GM11168 (cell line): ENCODE data around the gene UPK1B.
"Not testable (repeated sequence)": the region's sequence is repeated elsewhere in the genome, so short reads cannot be mapped to it uniquely, and the experiment has no call there.

Experiments used
- in situ Hi-C: fragments of 300-500 bp; cut with MboI; formaldehyde crosslinking; loops from one replicate; pipeline ENCODE4 v1.12.0; 2022; ENCODE audit warnings: low sequenced_read_pairs; ENCODE audit not compliant: unreplicated experiment

Gene UPK1B

DNA sequence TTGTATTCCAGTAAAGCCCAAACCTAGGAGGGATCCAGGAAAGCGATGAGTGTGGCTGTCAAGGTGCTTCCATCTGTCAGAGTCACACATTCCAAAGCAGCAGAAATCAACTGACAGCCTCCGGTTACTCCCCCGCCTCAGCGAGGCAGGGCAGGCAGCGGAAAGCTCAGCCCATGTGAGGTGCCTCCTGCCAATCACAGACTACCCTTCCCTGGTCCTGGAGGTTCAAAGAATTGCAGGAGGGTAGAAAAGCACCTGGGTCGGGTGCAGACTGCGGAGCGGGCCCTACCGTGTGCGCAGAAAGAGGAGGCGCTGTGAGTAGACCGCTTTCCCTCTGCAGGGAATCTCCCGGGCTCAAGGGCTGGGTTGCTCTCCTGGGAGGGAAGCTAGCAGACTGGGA, at the start of gene UPK1B:
Gene UPK1B, plus strand, starts transcription at position 274 of the 400 bp plus-strand sequence. CDS start 13,144 bp downstream, outside the sequence.
- in situ Hi-C loops: no loop called here

GRCh38 chr3:119125342-119125741, 48.1 kb upstream of the UPK1B start:
- in situ Hi-C loops: no loop called here

DNA sequence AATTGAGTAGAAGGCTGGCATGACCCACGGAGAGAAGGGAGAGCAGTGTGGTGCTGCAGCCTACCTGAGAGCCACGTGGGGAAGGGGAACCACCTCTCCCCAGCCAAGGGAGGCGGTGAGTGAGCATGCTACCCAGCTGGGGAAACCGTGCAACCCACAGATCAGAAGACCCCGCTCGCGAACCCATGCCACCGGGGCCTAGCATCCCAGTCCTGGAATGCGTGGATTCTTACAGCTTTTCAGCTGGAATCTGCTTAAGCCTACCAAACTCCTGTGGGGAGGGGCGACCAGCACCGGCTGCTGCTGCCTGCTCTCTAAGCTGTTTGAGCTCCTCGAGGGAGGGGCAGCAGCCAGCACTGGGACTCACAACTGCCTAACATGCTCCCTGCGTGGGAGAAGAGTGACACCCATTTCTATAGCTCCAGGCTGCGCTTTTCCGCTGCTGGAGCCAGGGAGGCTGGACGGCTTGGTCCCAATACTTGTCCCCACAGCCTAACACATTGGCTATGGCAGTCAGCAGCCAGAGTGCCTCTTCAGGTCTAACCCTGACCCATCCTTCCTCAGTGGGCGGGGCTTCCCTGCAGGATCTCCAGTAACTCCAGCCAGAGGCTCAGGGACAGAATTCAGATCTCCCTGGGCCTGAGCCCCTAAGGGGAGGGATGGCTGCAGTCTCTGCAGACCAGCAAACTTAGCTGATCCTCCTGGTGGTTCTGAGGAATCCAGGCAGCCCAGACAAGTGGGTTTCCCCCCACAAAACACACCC, 47.5 kb upstream of the UPK1B start:
- in situ Hi-C loops: no loop called here

- in situ Hi-C loops: not testable (repeated sequence)
Observed at GRCh38 chr3:119130291-119130690, 43.1 kb upstream of the UPK1B start.

DNA sequence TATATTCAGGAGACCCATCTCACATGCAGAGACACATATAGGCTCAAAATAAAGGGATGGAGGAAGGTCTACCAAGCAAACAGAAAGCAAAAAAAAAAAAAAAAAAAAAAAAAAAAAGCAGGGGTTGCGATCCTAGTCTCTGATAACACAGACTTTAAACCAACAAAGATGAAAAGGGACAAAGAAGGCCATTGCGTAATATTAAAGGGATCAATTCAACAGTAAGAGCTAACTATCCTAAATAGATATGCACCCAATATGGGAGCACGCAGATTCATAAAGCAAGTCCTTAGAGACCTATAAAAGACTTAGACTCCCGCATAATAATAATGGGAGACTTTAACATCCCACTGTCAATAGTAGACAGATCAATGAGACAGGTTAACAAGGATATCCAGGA, 41.1 kb upstream of the UPK1B start:
- in situ Hi-C loops: not testable (repeated sequence)

GRCh38 chr3:119139360-119139759, 34.0 kb upstream of the UPK1B start:
- in situ Hi-C loops: not testable (repeated sequence)

DNA sequence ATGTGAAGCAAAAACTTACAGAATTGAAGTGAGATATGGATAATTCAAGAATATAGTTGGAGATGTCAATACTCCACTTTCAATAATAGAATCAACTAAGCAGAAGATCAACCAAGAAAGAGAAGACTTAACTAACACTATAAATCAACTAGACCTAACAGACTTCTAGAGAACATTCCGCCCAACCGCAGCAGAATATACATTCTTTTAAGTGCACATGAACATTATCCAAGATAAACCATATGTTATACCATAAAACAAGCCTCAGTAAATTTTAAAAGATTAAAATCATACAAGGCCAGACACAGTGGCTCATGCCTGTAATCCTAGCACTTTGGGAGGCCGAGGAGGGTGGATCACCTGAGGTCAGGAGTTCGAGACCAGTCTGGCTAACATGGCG, 32.9 kb upstream of the UPK1B start:
- in situ Hi-C loops: no loop called here

- in situ Hi-C loops: loop anchor here (5.0 kb wide), 1 partner anchor 92 kb away; no protein-coding TSS in a partner anchor
Observed at GRCh38 chr3:119145128-119145499, 28.3 kb upstream of the UPK1B start.

DNA sequence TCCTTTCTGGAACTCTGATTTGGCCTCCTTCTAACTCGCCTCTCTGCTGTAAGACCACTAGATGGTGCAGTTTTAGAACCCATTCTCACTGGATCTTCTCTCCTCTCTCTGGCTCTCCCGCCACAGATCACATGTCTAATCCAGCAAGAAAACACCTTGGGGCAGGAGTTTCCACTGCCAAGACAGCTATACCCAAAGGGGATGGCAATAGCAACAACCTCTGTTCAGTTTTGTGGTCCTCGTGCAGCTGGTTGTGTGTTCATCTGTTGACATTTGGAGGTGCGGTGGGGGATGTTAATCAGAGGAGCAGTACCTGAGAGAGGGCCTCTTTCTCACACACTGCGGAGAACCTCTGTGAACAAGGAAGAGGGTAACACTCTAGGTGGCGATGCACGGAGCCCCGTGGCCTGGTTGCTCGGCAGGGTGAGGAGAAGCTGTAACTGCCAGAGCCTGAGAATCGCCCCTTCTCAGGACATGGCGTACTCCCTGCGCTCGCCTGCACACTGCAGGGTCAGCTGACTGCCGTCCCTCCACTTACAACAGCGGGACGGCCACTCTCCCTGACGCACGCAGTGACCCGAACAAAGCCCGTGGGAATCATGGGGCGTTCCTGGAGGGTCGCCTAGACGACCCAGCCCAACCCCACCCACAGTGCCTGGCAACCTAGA, 27.8 kb upstream of the UPK1B start, which contains the start of gene TEX55:
Gene TEX55, plus strand, starts transcription at position 666 of the 668 bp plus-strand sequence. CDS start 25 bp downstream, outside the sequence.
- in situ Hi-C loops: loop anchor here (5.0 kb wide), 1 partner anchor 92 kb away; no protein-coding TSS in a partner anchor

DNA sequence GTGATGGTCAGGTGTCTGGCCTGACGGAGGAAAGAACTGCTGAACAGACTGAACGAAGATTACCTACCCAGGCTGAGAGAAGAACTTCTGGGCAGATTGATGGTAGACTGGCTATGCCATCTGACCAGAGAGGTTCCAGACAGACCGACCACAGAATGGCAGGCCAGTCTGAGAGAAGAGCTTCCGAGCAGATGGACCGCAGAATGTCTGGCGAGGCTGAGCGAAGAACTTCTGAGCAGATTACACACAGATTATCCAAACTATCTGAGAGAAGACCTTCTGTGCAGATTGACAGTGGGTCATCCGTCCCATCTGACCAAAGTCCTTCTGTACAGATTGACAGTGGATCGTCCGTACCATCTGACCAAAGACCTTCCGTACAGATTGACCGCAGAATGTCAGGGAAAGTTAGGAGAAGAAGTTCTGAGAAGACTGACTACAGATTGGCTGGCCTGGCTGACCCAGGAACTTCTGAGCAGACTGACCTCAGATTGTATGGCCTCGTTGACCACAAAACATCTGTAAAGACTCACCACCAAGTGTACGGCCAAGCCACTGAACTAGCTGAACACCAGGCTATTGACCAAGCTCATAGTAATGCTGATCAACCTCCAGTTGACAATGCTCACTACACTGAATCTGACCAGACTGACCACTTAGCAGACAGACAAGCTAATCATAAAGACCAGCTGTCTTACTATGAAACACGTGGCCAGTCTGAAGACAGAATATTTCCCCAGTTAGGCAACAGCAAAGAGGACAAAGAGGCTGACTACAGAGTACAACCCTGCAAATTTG, 26.6 kb upstream of the UPK1B start:
- in situ Hi-C loops: loop anchor here (5.0 kb wide), 1 partner anchor 91 kb away; no protein-coding TSS in a partner anchor

DNA sequence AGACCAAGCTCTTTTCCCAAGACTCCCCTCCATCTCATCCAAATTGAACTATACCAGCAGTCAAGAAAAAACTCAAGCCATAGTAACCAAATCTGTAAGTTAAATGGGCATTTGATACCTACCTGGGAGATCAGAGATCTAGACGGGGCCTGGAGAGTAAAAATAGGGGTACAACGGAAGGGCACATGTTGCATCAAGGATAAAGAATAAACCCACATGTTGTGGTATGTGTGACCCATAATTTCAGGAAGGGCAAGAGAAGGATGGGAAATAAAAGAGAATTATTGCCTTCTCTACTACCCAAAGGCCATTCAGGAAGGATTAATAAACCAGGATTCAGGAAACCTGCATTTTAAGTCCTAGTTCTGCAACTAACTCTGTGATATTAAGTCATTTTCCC, 25.9 kb upstream of the UPK1B start:
- in situ Hi-C loops: loop anchor here (5.0 kb wide), 1 partner anchor 90 kb away; no protein-coding TSS in a partner anchor

DNA sequence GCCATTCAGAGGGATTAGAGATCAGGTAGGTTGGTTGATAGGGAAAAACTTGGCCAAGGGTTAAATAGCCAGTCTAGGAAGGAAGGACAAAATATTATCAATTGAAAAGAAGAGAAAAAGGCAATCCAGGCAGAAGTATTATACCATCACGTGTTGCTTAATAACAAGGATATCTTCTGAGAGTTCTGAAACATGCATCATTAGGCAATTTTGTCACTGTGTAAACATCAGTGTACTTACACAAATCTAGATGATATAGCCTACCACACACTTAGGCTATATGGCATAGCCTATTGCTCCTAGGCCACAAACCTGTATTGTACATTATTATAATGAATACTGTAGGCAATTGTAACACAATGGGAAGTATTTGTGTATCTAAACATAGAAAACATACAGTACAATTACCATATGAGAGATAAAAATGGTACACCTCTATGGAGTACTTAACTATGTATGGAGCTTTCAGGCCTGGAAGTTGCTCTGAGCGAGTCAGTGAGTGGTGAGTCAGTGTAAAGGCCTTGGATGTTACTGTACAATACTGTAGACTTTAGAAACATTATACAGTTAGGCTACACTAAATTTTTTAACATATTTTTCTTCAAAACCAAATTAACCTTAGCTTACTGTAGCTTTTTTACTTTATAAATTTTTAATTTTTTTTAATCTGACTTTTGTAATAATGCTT, 24.8 kb upstream of the UPK1B start:
- in situ Hi-C loops: loop anchor here (5.0 kb wide), 1 partner anchor 89 kb away; no protein-coding TSS in a partner anchor

DNA sequence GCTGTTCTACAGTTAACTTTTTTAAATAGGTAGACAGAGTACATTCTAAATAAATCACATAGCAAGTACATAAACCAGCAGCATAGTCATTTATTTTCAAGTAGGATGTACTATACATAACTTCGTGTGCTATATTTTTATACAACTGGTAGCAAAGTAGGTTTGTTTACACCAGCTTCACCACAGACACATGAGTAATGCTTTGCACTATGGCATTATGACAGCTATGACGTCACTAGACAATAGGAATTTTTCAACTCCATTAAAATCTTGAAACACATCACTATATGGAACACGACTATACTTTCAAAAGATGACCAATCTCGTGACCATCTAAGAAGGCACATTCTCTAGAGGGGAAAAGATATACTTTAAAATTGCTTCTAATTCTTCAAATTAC, 23.9 kb upstream of the UPK1B start:
- in situ Hi-C loops: loop anchor here (5.0 kb wide), 1 partner anchor 88 kb away; no protein-coding TSS in a partner anchor

- in situ Hi-C loops: no loop called here
Observed at GRCh38 chr3:119156868-119157267, 16.5 kb upstream of the UPK1B start.

GRCh38 chr3:119157971-119158370, 15.4 kb upstream of the UPK1B start:
- in situ Hi-C loops: no loop called here

GRCh38 chr3:119160361-119160760, 13.0 kb upstream of the UPK1B start:
- in situ Hi-C loops: no loop called here

- in situ Hi-C loops: no loop called here
Observed at GRCh38 chr3:119160815-119161214, 12.6 kb upstream of the UPK1B start.

DNA sequence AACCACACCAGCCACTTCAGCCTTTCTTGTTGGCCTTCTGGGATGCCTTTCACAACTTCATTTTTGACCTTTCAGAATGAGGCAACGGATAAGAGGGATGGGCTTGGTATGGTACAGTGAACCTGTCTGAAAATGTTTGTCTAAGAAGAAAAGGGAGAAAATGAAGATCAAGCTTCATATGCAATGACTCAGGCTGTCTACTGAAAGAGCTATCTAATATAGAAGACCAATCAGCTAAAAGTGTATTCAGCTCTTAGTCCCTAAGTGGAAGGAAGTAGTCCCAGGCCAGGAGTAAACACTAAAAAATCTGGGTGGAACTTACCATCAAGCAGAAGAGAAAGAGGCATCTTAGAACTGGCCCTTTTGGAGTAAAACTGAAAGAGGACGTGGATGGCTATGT, 12.2 kb upstream of the UPK1B start:
- in situ Hi-C loops: no loop called here

GRCh38 chr3:119164745-119165144, 8.7 kb upstream of the UPK1B start:
- in situ Hi-C loops: not testable (repeated sequence)

GRCh38 chr3:119170821-119171220, 2.6 kb upstream of the UPK1B start:
- in situ Hi-C loops: no loop called here
